CD1c-positive myeloid dendritic cell (primary cell): ENCODE data around the gene MIS12.

Source experiments
- DNase-seq: peaks from one replicate; pipeline ENCODE4 v3.0.0-alpha.2; 2016; ENCODE audit errors: extremely low spot score

Gene MIS12

GRCh38 chr17:5500247-5500588 is 13.9 kb downstream of the MIS12 start:
- DNase-seq = no peak

GRCh38 chr17:5500589-5501391 is 14.4 kb downstream of the MIS12 start:
- DNase-seq = peak; percentile 70

- DNase-seq = no peak
Measured at GRCh38 chr17:5501685-5502084, 15.3 kb downstream of the MIS12 start.

GRCh38 chr17:5502552-5502951 is 16.2 kb downstream of the MIS12 start:
- DNase-seq = no peak

DNA sequence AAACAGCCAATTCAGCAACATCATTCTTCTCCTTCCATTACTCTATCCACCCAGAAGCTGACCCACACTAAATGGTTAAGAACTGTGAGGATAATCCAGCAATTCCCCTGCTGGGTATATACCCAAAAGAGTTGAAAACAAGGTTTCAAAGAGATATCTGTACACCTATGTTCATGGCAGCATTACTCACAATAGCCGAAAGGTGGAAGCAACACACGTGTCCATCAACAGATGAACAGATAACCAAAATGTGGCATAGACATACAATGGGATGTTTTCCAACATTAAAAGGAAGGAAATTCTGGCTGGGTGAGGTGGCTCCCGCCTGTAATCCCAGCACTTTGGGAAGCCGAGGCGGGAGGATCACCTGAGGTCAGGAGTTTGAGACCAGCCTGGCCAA is 19.9 kb downstream of the MIS12 start:
- DNase-seq = no peak

DNA sequence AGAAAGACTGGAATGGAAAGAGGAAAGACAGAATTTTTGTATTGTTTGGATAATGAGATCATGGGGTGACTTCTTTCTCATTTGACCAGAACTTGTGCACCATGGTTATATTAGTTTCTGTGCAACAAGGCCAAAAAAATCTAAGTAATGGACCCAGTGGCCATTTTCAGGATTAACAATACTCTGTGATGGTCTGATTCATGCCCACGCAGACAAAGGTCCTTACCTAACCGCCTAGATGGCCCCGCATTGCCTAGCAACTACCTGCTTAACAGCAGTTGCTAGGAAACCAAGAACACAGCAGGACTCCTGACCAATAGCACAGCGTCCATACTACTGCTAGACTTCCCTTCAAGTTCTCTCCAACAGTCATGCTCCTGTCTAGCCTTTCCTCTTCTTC is 22.4 kb downstream of the MIS12 start:
- DNase-seq = no peak

DNA sequence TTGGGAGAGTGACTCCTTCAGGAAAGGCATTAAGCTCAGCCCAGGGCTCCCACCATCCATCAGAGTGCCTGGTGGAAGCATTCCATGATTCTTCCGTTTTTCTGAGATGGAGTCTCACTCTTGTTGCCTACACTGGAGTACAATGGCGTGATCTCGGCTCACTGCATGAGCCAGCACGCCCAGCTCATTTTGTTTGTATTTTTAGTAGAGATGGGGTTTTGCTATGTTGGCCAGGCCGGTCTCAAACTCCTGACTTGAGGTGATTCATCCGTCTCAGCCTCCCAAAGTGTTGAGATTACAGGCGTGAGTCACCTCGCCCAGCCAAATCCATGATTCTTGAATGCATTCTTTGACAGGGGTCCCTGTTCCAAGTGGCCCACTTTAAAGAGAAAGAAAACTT is 23.1 kb downstream of the MIS12 start:
- DNase-seq = no peak

GRCh38 chr17:5510771-5511170 is 24.4 kb downstream of the MIS12 start:
- no peak for DNase-seq

DNA sequence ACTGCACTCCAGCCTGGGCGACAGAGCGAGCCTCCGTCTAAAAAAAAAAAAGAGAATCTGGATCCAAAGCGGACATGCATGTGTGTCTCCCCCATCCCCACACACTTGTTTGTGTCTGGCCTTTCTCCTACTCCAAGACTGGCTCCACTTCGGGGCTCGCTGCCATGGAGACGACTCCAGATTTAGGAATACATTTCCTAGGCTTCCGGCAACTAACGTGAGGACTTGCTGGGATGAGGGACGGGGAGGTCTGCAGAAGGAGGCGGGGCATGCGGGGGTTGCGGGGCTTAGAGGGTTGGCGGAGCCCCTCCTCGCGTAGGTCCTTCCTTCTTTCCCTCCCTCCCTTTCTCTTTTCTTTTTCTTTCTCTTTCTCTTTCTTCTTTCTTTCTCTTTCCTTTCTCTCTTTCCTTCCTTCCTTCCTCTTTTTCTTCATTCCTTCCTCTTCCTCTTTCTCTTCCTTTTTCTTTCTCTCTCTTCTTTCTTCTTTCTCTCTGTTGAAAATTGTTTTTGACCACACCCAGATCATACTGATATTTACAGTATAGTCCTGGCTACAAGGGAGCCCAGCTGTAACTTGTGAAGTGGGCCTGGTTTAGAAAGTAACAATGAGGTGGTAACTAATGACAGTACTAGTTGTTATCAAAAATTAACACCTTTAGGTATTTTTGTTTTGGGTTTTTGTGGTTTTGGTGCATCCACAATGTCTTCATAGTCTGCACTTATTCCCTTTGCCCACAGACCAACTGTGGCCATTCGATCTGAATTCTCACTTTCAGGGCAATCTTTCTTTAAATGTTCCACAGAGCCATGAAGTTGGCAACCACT is 25.2 kb downstream of the MIS12 start:
- DNase-seq = no peak

- peak; percentile 6 for DNase-seq
Measured at GRCh38 chr17:5513628-5514027, 27.3 kb downstream of the MIS12 start.

DNA sequence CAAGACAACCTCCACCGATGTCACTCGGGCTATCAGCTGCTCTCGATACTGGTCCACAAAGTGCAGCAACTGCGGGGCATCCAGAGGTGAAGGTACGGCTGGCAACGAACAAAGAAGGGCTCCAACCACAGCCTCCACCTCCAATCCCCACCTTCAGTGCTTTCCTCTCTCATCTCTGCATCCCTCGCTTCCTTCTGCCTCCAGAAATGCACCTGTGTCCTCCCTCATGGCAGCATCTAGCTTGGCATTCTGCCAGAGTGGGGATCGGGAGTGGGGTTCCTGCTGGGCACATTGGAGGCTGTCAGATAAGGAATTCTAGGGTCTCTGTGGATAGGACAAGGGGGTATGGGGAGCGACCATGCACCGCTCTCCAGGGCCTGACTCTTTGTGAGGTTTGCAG is 28.6 kb downstream of the MIS12 start:
- no peak for DNase-seq

GRCh38 chr17:5516060-5516792 is 29.9 kb downstream of the MIS12 start:
- DNase-seq = no peak

- no peak for DNase-seq
Measured at GRCh38 chr17:5522476-5522875, 36.1 kb downstream of the MIS12 start.

DNA sequence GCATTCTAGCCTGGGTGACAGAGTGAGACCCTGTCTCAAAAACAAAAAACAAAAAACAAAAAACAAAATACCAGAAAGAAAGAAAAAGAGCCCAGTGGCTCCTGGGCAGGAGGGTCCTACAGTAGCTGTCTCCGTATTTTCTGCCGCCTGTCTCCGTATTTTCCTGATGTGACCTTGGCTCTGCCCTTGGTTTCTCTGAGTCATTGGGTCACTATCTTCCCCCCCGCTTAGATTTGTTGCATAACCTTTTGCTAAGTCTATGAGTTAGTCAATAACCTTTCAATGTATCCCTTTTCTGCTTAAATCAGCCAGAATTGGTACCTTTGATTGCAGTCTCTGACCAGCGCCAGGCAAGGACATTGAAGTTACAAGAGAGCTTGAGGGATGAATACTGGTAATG is 36.9 kb downstream of the MIS12 start:
- DNase-seq = no peak

- no peak for DNase-seq
Measured at GRCh38 chr17:5526821-5527598, 40.6 kb downstream of the MIS12 start.

DNA sequence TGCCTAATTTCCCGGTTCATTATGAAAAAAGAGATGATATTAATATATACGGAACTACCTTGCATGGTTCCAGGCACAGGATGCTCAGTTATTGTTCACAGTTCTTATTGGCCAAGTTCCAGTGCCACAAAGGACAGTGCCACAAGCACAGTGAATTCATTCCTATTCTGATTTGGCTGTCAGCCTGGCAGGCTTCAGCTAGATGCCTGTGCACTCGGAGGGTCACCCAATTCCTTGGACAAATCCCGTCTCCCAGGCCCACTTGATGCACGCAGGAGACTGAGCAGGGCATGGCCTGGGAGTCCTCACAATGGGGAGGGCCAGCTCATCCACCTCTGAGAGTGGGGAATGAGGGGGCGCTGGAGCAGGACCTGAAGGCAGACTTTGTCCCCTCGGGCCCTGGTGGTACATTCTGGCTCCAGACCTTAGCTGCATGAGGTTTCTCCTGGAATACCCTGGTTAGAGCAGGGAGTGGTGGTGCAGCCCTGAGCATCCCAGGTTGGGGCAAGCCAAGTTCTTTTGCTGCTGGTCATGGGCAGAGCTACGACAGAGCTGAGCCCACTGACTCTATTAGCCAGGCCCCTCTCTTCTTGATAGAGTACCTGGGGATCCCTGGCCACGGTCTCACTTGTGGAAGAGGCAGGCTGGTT is 41.4 kb downstream of the MIS12 start:
- DNase-seq = no peak

DNA sequence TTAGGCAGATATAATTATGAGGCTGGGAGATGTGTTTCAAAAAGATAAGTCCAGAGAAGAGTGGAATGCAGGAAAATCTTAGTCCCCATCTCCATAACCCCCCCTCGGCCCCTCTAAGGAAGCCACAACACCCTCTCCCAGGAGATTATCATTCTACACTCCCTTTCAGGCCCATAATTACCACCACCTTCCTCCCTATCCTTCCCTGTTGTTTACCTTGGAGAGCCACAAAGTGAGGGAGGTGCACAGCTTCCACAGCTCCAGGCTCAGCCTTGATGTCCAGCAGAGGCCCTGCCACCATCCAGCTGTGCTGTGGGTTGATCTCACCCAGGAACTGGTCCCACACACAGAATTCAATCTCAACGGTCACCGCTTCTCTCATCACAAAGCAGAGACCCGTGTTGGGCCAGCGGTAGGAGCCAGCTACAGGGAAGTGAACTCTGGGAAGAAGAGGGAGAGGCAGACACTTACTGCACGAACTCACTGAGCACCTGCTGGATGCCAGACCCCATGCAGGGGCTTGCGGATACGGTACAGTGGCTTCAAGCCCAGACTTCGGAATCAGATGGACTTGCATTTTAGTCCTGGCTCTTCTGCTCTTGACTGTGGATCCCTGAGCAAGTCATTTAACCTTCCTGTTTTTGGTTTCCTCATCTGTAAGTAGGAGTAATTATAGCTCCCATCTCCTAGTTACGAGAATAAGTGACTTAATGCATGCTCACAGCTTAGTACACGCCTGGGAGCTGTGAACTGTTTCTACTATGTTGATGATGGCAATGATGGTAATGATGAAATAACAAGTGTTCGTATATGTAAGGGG is 44.1 kb downstream of the MIS12 start:
- DNase-seq = no peak

DNA sequence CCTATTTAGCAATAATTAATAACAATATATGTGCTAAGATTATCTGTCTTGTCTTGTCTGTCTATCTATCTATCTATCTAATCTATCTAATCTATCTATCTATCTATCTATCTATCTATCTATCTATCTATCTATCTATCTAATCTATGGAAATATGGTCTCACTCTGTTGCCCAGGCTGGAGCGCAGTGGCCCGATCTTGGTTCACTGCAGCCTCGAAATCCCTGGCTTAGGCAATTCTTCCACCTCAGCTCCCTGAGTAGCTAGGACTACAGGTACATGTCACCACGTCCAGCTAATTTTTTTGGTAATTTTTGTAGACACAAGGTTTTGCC is 44.7 kb downstream of the MIS12 start:
- DNase-seq = no peak

GRCh38 chr17:5532581-5532980 is 46.2 kb downstream of the MIS12 start:
- DNase-seq = no peak

DNA sequence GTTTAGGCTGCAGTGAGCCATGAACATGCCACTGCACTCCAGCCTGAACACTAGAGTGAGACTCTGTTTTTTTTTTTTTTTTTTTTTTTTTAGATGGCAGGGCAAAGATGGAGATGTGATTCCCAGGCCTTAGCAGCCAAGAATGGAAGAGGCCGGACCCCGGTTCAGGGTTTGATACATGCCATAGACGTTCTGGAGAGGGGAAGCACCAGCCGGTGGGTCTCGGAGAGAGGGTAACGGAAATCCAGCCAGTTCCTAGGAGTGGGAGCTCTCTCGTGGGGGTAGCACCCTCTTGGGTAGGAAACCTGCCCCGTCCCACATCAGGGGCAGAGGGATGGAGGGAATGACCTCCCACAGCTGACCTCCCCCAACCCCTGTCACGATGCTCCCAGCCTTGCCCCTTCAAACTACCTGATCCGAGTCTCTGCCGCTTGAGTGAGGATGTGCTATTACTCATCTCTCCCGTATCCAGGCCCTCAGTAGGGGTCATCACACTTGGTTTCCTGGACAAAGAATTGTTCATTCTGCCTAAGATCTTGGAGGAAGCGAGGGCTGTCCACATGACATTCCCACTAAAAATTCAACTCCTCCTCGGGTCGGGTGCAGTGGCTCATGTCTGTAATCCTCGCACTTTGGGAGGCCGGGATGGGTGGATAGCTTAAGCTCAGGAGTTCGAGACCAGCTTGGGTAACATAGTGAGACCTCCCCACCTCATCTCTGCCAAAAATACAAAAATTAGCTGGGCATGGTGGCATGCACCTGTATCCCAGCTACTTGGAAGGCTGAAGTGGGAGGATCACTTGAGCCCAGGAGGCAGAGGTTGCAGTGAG is 47.3 kb downstream of the MIS12 start:
- DNase-seq = no peak
